ENCODE results near the gene SELPLG. TPM values are rescaled to one million over a fixed set of nuclear protein-coding genes. Genes with fewer than 3 reads are reported as not detected.

Gene SELPLG
- total and polyA plus RNA-seq, 10 donors: 23.6 to 220 (median 72.4) TPM

DNA sequence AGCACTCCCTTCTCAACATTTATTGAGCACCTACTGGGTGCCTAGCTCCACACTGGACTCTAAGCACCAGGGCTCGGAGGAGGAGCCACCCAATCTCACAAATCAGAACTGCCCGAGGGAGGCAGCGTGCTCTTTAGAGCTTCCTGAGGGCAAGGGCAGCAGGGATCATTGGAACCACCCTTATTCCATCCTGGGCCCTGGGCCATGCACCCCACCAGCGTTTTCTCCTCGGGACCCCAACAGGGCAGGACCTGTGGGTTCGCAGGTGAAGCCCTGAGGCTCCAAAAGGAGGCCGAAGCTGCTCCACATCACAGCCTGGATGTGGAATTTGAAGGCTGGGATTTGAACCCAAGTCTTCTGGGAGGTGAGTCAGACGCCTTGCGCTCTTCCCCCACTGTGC lies 51.2 kb downstream of the SELPLG start:
- H3K4me1 ChIP-seq: peaks cover 0 to 15% (median 0%) of the 10 kb centered on the region in 6 donors
- H3K27ac ChIP-seq: no peak overlapping the region

DNA sequence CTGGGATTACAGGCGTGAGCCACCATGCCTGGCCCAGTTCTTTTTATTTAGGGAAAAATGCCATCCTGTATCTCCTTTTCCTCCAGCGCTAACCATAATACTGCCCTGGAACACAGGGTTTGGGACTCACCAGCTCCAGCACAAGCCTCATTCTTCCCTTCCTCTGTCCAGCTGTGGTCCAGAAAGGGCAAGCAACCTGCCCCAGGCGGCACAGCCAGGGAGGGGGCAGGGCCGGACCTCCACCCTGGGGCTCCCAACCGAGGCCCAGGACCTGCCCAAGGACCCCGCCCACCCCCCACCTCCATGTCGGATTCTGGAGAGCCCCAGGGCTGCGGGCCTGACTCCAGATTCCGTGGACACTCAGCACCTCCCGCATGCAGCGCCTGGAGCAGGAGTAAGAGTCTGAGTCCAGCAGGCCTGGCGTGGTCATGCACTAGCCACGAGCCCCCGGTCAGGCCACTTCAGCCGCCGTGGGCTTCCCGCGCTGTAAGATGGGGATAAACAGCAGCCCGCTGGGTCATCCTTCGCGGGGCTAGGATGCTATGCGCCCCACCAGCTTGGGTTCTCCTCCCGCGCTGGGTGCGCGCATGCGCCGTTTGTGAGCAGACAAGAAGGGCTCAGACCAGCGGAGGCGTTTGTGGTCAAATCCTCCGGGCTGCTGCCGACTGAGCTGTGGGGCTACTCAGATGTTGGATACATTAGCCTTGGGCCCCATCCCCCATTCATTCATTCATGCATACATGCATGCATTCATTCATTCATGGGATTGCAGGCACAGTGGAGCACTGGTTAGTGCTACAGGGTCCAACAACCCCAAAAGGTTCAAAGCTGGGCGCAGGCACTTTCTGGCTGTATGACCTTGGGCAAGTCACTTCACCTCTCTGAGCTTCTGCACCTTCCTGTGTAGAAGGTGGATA lies 52.1 kb downstream of the SELPLG start:
- intact Hi-C loops (cut with DNase I; ENCODE audit: low total_unique reads): no loop called here
- 90 to 94% (median 90%) methylated on average over 26 to 33 of the region's 33 CpGs for WGBS, 5 donors
- peak; percentile 50 for DNase-seq
- Histone ChIP-seq H3K27ac (peak overlapping the region in 3 of 8 donors; percentile 44 to 53 (median 49)), H3K27me3 (replicated peaks in 1 of 7) (no peaks in the 10 kb centered on the region), H3K9me3 (no peaks in the 10 kb centered on the region), H3K36me3 (no peaks in the 10 kb centered on the region), H3K4me1 (peaks cover 0 to 15% (median 0%) of the 10 kb centered on the region in 6 donors), H3K4me3 (no peak overlapping the region)
- TF ChIP-seq POLR2A (IDR thresholded peaks at IDR 0.05): no peak

More for the DNA sequence above, 51.2 kb downstream of the SELPLG start:
- no peaks in the 10 kb centered on the region for H3K27me3 ChIP-seq (replicated peaks in 1 of 7)
- no peak overlapping the region for H3K4me3 ChIP-seq
- intact Hi-C loops (cut with DNase I; ENCODE audit: low total_unique reads): no loop called here
- WGBS, 5 donors: 87 to 94% (median 89%) methylated on average over 9 of the region's 9 CpGs
- H3K36me3 ChIP-seq: no peaks in the 10 kb centered on the region
- TF ChIP-seq POLR2A (IDR thresholded peaks at IDR 0.05): no peak
- TF ChIP-seq, protein P1, sequence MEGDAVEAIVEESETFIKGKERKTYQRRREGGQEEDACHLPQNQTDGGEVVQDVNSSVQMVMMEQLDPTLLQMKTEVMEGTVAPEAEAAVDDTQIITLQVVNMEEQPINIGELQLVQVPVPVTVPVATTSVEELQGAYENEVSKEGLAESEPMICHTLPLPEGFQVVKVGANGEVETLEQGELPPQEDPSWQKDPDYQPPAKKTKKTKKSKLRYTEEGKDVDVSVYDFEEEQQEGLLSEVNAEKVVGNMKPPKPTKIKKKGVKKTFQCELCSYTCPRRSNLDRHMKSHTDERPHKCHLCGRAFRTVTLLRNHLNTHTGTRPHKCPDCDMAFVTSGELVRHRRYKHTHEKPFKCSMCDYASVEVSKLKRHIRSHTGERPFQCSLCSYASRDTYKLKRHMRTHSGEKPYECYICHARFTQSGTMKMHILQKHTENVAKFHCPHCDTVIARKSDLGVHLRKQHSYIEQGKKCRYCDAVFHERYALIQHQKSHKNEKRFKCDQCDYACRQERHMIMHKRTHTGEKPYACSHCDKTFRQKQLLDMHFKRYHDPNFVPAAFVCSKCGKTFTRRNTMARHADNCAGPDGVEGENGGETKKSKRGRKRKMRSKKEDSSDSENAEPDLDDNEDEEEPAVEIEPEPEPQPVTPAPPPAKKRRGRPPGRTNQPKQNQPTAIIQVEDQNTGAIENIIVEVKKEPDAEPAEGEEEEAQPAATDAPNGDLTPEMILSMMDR (IDR thresholded peaks at IDR 0.05 in 8 of 11, conservative IDR thresholded peaks at IDR 0.05 in 3 of 11): no peak
- no peak for TF ChIP-seq POLR2AphosphoS5 (IDR thresholded peaks at IDR 0.05)
- H3K9me3 ChIP-seq: no peaks in the 10 kb centered on the region
- DNase-seq: peak; percentile 34

DNA sequence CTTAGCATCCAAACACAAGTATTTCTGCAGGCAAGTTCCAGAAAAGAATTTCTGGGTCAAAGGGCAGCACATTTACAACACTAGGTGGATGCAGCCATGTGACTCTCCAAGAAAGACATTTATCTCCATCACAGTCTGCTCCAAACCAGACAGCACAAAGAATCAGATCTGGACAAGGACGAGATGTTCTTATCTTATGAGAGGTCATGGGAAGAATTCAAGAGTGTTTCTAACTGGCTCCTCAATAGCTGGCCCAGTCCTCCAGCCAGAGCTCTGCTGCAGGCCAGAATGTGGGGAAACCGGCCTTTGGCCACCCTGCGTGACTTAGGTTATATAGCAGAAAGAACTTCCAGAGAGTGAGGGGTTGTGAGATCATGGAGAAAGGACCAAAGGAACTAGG lies 53.2 kb downstream of the SELPLG start:
- WGBS, 5 donors: 56 to 88% (median 73%) methylated on average over 3 of the region's 3 CpGs

DNA sequence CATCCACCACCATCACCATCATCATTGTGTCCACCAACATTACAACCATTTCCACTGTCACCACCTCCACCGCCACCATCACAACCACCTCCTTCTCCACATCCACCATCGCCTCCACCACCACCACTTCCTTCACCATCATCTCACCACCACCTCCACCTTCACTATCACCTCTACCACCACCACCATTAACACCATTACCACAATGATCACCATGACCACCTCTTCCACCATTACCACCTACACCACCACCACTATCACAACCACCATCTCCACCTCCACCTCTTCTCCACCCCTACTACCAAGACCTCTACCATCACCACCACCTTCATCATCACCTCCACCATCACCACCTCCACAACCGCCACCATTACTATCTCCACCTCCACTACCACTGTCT lies 54.9 kb downstream of the SELPLG start:
- Histone ChIP-seq H3K27ac (peak overlapping the region in 2 of 8 donors; percentile 0 to 58), H3K36me3 (no peaks in the 10 kb centered on the region), H3K27me3 (replicated peaks in 1 of 7) (no peaks in the 10 kb centered on the region), H3K9me3 (no peaks in the 10 kb centered on the region), H3K4me3 (no peak overlapping the region), H3K4me1 (peaks cover 0 to 24% (median 2%) of the 10 kb centered on the region in 6 donors)
- DNase-seq: no peak
- intact Hi-C loops (cut with DNase I; ENCODE audit: low total_unique reads): no loop called here
- no peak for TF ChIP-seq POLR2A (IDR thresholded peaks at IDR 0.05)
- 91 to 95% (median 94%) methylated on average over 3 of the region's 3 CpGs for WGBS, 5 donors

More for the DNA sequence above, 53.2 kb downstream of the SELPLG start:
- no peaks in the 10 kb centered on the region for H3K27me3 ChIP-seq (replicated peaks in 1 of 7)
- no peaks in the 10 kb centered on the region for H3K36me3 ChIP-seq
- intact Hi-C loops (cut with DNase I; ENCODE audit: low total_unique reads): no loop called here
- DNase-seq: peak; percentile 22
- peaks cover 0 to 19% (median 0%) of the 10 kb centered on the region in 6 donors for H3K4me1 ChIP-seq
- no peaks in the 10 kb centered on the region for H3K9me3 ChIP-seq
- TF ChIP-seq POLR2AphosphoS5 (IDR thresholded peaks at IDR 0.05) (no peak), POLR2A (IDR thresholded peaks at IDR 0.05) (no peak)
- TF ChIP-seq, protein P1 (IDR thresholded peaks at IDR 0.05 in 8 of 11, conservative IDR thresholded peaks at IDR 0.05 in 3 of 11): no peak
- no peak overlapping the region for H3K4me3 ChIP-seq
- peak overlapping the region in 3 of 8 donors; percentile 14 to 49 (median 44) for H3K27ac ChIP-seq

DNA sequence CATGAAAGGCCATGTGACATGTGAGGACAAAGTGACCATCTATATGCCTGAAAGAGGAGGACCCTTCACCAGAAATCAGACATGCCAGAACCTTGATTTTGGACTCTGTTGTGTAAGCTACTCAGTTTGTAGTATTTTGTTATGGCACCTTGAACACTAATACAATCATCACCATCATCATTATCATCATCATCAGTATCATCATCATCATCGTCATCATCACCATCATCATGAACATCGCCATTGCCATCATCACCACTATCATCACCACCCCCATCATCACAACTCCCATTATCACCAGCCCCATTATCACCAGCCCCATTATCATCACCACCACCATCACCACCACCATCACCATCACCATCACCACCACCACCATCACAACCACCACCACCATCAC lies 55.4 kb downstream of the SELPLG start:
- Histone ChIP-seq H3K36me3 (no peaks in the 10 kb centered on the region), H3K4me1 (peaks cover 0 to 27% (median 3%) of the 10 kb centered on the region in 6 donors), H3K27ac (peak overlapping the region in 1 of 8 donors; percentile 58), H3K27me3 (replicated peaks in 1 of 7) (no peaks in the 10 kb centered on the region), H3K9me3 (no peaks in the 10 kb centered on the region), H3K4me3 (no peak overlapping the region)
- no peak for DNase-seq
- intact Hi-C loops (cut with DNase I; ENCODE audit: low total_unique reads): no loop called here
- 60 to 100% (median 69%) methylated on average over 2 of the region's 2 CpGs for WGBS, 5 donors
- TF ChIP-seq POLR2AphosphoS5 (IDR thresholded peaks at IDR 0.05) (no peak), POLR2A (IDR thresholded peaks at IDR 0.05) (no peak)
- TF ChIP-seq, protein P1 (IDR thresholded peaks at IDR 0.05 in 8 of 11, conservative IDR thresholded peaks at IDR 0.05 in 3 of 11): no peak

Data from spleen (tissue), 11 donors.